Right atrium auricular region (tissue), 2 donors: ENCODE results near the gene LRCH1. TPM values are rescaled to one million over a fixed set of nuclear protein-coding genes. Genes with fewer than 3 reads are reported as not detected.

Source experiments
- DNase-seq: peaks from one replicate; pipeline ENCODE4 v3.0.0-alpha.2; 2019; ENCODE audit warnings: low spot score
- H3K27ac ChIP-seq, 2 donors: fragments of 200-600 bp; sonication (generic); 1 replicate in 1 of 2; 2 replicates in 1 of 2; pipeline ENCODE4 v1.5.1; 2016 to 2019
- H3K27me3 ChIP-seq, 2 donors: fragments of 200-600 bp; sonication (generic); one replicate each; pipeline versions ENCODE4 v1.5.1 to v1.6.0; 2017 to 2019
- H3K36me3 ChIP-seq: fragments of 200-600 bp; sonication (generic); one replicate; pipeline ENCODE4 v1.5.1; 2016
- H3K4me1 ChIP-seq, 2 donors: fragments of 200-600 bp; sonication (generic); one replicate each; pipeline versions ENCODE4 v1.5.1 to v1.6.0; 2017 to 2019
- H3K4me3 ChIP-seq, 2 donors: fragments of 200-600 bp; sonication (generic); 1 replicate in 1 of 2; 2 replicates in 1 of 2; pipeline ENCODE4 v1.5.1; 2017 to 2019; ENCODE audit warnings: mild to moderate bottlenecking in 1 of 2, moderate library complexity in 1 of 2
- H3K9me3 ChIP-seq, 2 donors: fragments of 200-600 bp; sonication (generic); one replicate each; pipeline ENCODE4 v1.5.1; 2019
- CTCF ChIP-seq, 2 donors: fragments of 200-600 bp; sonication (generic); IDR thresholded peaks; one replicate each; pipeline ENCODE4 v1.5.1; 2019; ENCODE audit warnings: antibody characterized with exemption in 2 of 2
- total RNA-seq, 2 donors: library from RNA; depleted of rRNA; stranded (reverse); fragments of >200 nt; gene quantifications; one replicate each; pipeline ENCODE4 v1.1.0, GENCODE V29; 2016

The LRCH1 gene
- total RNA-seq, 2 donors from 2014 or later: 6.9 to 10.9 TPM

- Histone ChIP-seq H3K27ac (no peak overlapping the region), H3K4me1 (no peaks in the 10 kb centered on the region), H3K4me3 (no peak overlapping the region), H3K27me3 (no peaks in the 10 kb centered on the region), H3K36me3 (peaks cover 81% of the 10 kb centered on the region), H3K9me3 (no peaks in the 10 kb centered on the region)
- no peak for TF ChIP-seq CTCF (IDR thresholded peaks at IDR 0.05)
- no peak for DNase-seq
These were observed 175.8 kb downstream of the LRCH1 start for GRCh38 chr13:46728777-46729176.

- Histone ChIP-seq H3K4me1 (no peaks in the 10 kb centered on the region), H3K27ac (no peak overlapping the region), H3K4me3 (no peak overlapping the region), H3K9me3 (no peaks in the 10 kb centered on the region), H3K36me3 (peaks cover 71% of the 10 kb centered on the region), H3K27me3 (no peaks in the 10 kb centered on the region)
- no peak for DNase-seq
- no peak for TF ChIP-seq CTCF (IDR thresholded peaks at IDR 0.05)
These were observed 178.6 kb downstream of the LRCH1 start for GRCh38 chr13:46731535-46731934.

- Histone ChIP-seq H3K4me3 (no peak overlapping the region), H3K36me3 (peaks cover 43% of the 10 kb centered on the region), H3K9me3 (no peaks in the 10 kb centered on the region), H3K4me1 (no peaks in the 10 kb centered on the region), H3K27ac (no peak overlapping the region), H3K27me3 (no peaks in the 10 kb centered on the region)
- TF ChIP-seq CTCF (IDR thresholded peaks at IDR 0.05): no peak
- DNase-seq: no peak
These were observed 182.5 kb downstream of the LRCH1 start for GRCh38 chr13:46735425-46735824.

GRCh38 chr13:46736541-46737310 is 183.8 kb downstream of the LRCH1 start:
- Histone ChIP-seq H3K36me3 (peaks cover 38% of the 10 kb centered on the region), H3K4me1 (no peaks in the 10 kb centered on the region)

DNA sequence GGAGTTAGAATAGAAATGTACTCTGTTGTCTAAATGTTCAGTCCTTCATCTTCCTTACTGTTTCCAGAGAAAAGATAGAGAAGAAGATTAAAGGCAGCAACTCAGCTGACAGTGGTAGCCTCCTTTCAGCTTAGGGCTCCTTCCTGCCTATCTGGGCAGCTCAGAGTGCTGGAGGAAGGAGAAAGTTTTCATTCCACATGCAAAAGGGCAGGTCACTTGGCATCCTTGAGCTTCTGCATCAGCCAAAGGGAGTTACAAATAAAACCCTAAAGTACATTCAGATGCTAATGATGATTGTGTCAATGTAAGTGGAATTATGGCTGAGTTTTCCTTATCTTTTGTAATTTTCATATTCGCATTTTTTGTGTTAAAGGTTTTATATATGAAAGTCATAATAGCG is 185.1 kb downstream of the LRCH1 start:
- no peak overlapping the region for H3K4me3 ChIP-seq
- no peaks in the 10 kb centered on the region for H3K27me3 ChIP-seq
- no peak for DNase-seq
- H3K36me3 ChIP-seq: peaks cover 38% of the 10 kb centered on the region
- no peak overlapping the region for H3K27ac ChIP-seq
- H3K4me1 ChIP-seq: no peaks in the 10 kb centered on the region
- TF ChIP-seq CTCF (IDR thresholded peaks at IDR 0.05): no peak
- no peaks in the 10 kb centered on the region for H3K9me3 ChIP-seq

More at GRCh38 chr13:46736541-46737310, 183.8 kb downstream of the LRCH1 start:
- H3K4me3 ChIP-seq: no peak overlapping the region
- no peak for DNase-seq
- no peaks in the 10 kb centered on the region for H3K27me3 ChIP-seq
- H3K9me3 ChIP-seq: no peaks in the 10 kb centered on the region
- no peak overlapping the region for H3K27ac ChIP-seq
- TF ChIP-seq CTCF (IDR thresholded peaks at IDR 0.05): no peak

DNA sequence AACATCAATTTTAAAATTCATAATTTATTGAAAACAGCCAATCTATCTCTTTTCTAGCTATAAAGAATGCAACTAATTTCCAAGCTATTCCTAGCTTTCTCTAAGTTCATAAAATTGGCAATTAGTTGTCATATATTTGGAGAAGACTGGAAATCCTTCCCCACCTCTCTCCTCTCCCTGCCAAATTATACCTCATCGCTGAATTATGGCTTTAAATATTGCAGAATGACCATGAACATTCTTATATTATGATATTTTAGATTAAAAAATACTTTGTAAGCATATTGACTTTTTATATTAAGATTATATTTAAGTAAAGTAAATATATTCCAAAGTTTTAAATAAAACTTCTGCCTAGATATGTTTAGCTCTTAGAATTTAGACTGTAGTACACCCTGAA is 185.8 kb downstream of the LRCH1 start:
- TF ChIP-seq CTCF (IDR thresholded peaks at IDR 0.05): no peak
- Histone ChIP-seq H3K4me1 (no peaks in the 10 kb centered on the region), H3K27ac (no peak overlapping the region), H3K9me3 (no peaks in the 10 kb centered on the region), H3K4me3 (no peak overlapping the region), H3K36me3 (peaks cover 32% of the 10 kb centered on the region), H3K27me3 (no peaks in the 10 kb centered on the region)
- DNase-seq: no peak
